Muscle of leg (tissue), 11 donors: ENCODE measurements around the gene TMPRSS7. TPM values are rescaled to one million over a fixed set of nuclear protein-coding genes. Genes with fewer than 3 reads are reported as not detected.
"Not testable (repeated sequence)": the region's sequence is repeated elsewhere in the genome, so short reads cannot be mapped to it uniquely, and the experiment has no call there.

Experiments
- DNase-seq: peaks from one replicate; pipeline ENCODE4 v3.0.0; 2013
- H3K27ac ChIP-seq: one replicate; pipeline ENCODE4 v1.5.1; 2013; ENCODE audit warnings: mild to moderate bottlenecking, low read length, control low read depth
- H3K27me3 ChIP-seq: one replicate; pipeline ENCODE4 v1.6.1; 2013; ENCODE audit warnings: low read length; ENCODE audit not compliant: control insufficient read depth, insufficient read depth
- H3K36me3 ChIP-seq: one replicate; pipeline ENCODE4 v1.6.1; 2013; ENCODE audit warnings: low read length; ENCODE audit not compliant: control insufficient read depth, insufficient read depth
- H3K4me1 ChIP-seq: one replicate; pipeline ENCODE4 v1.6.1; 2013; ENCODE audit warnings: low read length; ENCODE audit not compliant: control insufficient read depth, insufficient read depth
- H3K4me3 ChIP-seq: one replicate; pipeline ENCODE4 v1.5.1; 2013; ENCODE audit warnings: low read length, control low read depth
- H3K9me3 ChIP-seq: replicated peaks from 2 replicates; pipeline ENCODE4 v1.6.1; 2013; ENCODE audit warnings: low read depth, low read length; ENCODE audit not compliant: control insufficient read depth
- WGBS: methylation state at CpG from one replicate; pipeline ENCODE4 v1.1.5; 2013; ENCODE audit warnings: missing lambda C conversion rate; ENCODE audit not compliant: insufficient coverage; 5-methylcytosine and 5-hydroxymethylcytosine counted together
- polyA plus RNA-seq, 8 donors: library from polyadenylated mRNA; unstranded; fragments of 120-200 nt; gene quantifications; one replicate each; pipeline versions ENCODE4 v1.2.1 to v1.2.3, GENCODE V29; 2013; ENCODE audit warnings: inconsistent platforms in 1 of 8, low replicate concordance in 1 of 8; ENCODE audit not compliant: insufficient read length in 8 of 8, insufficient read depth in 1 of 8
- total RNA-seq: library from RNA; stranded (reverse); fragments of 120-200 nt; gene quantifications from one replicate; pipeline ENCODE4 v1.2.4, GENCODE V29; 2013

Gene TMPRSS7
- total and polyA plus RNA-seq, 9 donors, result 0.09 TPM; not detected in 8

DNA sequence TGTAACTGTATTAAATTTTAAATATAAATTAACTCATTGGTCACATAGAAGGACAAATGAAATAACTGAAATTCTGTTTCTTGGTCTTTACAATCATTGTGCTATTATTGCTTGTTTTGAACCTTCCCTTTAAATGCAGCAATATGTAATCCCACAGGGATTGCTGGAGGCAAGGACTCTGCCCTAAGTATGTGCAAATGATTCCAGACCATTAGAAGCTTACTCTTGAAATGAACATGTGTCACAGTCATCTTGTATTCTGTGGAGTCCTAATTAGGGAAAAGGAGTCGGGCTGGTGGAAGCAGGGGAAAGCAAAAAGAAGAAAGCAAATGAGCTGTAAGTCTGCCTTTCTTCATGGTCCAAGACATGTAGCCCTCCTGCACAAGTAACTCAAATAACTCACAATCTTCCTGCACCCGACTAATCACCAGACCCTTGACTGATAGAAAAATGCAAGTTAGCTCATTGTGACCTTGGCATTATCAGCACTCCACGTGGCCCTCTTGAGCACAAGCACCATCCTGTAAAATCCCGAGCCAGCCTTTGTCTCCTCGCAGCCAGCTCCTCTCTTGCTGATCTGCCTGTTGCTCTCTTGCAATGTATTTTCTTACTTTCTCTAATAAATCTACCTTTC, 2.3 kb upstream of the TMPRSS7 start:
- Histone ChIP-seq H3K36me3 (no peaks in the 10 kb centered on the region), H3K9me3 (no peaks in the 10 kb centered on the region), H3K4me1 (no peaks in the 10 kb centered on the region), H3K27me3 (no peaks in the 10 kb centered on the region), H3K4me3 (no peak overlapping the region), H3K27ac (no peak overlapping the region)
- 78% methylated on average over 4 of the region's 5 CpGs for WGBS
- no peak for DNase-seq

GRCh38 chr3:112035241-112035640, 705 bp downstream of the TMPRSS7 start:
- Histone ChIP-seq H3K36me3 (no peaks in the 10 kb centered on the region), H3K27ac (no peak overlapping the region), H3K4me3 (no peak overlapping the region), H3K4me1 (no peaks in the 10 kb centered on the region), H3K27me3 (peaks cover 2% of the 10 kb centered on the region), H3K9me3 (no peaks in the 10 kb centered on the region)
- no peak for DNase-seq
- WGBS, result 93% methylated on average over 2 of the region's 3 CpGs

DNA sequence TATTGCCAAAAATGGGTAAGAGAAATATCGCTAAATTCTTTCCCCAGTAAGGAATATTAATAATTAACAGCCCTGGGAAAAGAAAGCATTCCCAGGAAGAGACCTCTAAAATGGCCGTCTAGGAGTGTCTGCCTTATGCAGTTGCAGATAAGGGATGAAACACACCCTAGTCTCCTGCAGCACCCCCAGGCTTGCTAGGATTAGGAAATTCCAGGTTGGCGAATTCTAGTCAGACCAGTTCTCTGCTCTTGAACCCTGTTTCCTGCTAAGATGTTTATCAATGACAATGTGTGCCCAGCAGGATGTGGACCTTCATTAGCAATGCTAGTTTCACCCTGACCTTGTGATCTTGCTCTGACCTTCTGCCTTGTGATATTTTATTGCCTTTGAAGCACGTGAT, 2.7 kb downstream of the TMPRSS7 start:
- not testable (repeated sequence) for H3K4me3 ChIP-seq, DNase-seq, H3K27ac ChIP-seq, H3K36me3 ChIP-seq, H3K9me3 ChIP-seq, H3K4me1 ChIP-seq, H3K27me3 ChIP-seq
- WGBS, result 88% methylated on average over 1 of the region's 4 CpGs

- H3K27me3 ChIP-seq, result peaks cover 2% of the 10 kb centered on the region
- no peaks in the 10 kb centered on the region for H3K4me1 ChIP-seq
- whole genome bisulfite sequencing, result no CpG with 5 or more reads among the region's 3 CpGs
- no peak for DNase-seq
- no peaks in the 10 kb centered on the region for H3K36me3 ChIP-seq
- no peak overlapping the region for H3K4me3 ChIP-seq
- H3K9me3 ChIP-seq, result no peaks in the 10 kb centered on the region
- H3K27ac ChIP-seq, result no peak overlapping the region
Measured at GRCh38 chr3:112038863-112039262, 4.3 kb downstream of the TMPRSS7 start.

- no peak for DNase-seq
- H3K4me3 ChIP-seq, result no peak overlapping the region
- H3K9me3 ChIP-seq, result no peaks in the 10 kb centered on the region
- peaks cover 2% of the 10 kb centered on the region for H3K27me3 ChIP-seq
- no peaks in the 10 kb centered on the region for H3K36me3 ChIP-seq
- H3K27ac ChIP-seq, result no peak overlapping the region
- no peaks in the 10 kb centered on the region for H3K4me1 ChIP-seq
Measured at GRCh38 chr3:112041321-112041720, 6.8 kb downstream of the TMPRSS7 start.

GRCh38 chr3:112042842-112043280, 8.3 kb downstream of the TMPRSS7 start:
- no peak for DNase-seq

GRCh38 chr3:112043621-112044201, 9.2 kb downstream of the TMPRSS7 start:
- H3K27me3 ChIP-seq, result peaks cover 2% of the 10 kb centered on the region

More at GRCh38 chr3:112042842-112043280, 8.3 kb downstream of the TMPRSS7 start:
- H3K4me3 ChIP-seq, result no peak overlapping the region
- no peaks in the 10 kb centered on the region for H3K9me3 ChIP-seq
- H3K4me1 ChIP-seq, result no peaks in the 10 kb centered on the region
- no peak overlapping the region for H3K27ac ChIP-seq
- no CpG with 5 or more reads among the region's 6 CpGs for WGBS
- peaks cover 2% of the 10 kb centered on the region for H3K27me3 ChIP-seq
- H3K36me3 ChIP-seq, result no peaks in the 10 kb centered on the region

GRCh38 chr3:112046599-112046998, 12.1 kb downstream of the TMPRSS7 start:
- H3K27ac ChIP-seq, result no peak overlapping the region

More at GRCh38 chr3:112043621-112044201, 9.2 kb downstream of the TMPRSS7 start:
- Histone ChIP-seq H3K36me3 (no peaks in the 10 kb centered on the region), H3K9me3 (no peaks in the 10 kb centered on the region), H3K4me3 (no peak overlapping the region), H3K4me1 (no peaks in the 10 kb centered on the region), H3K27ac (no peak overlapping the region)
- 0% methylated on average over 5 of the region's 7 CpGs for WGBS
- DNase-seq, result peak; percentile 68

GRCh38 chr3:112047264-112047663, 12.7 kb downstream of the TMPRSS7 start:
- H3K4me3 ChIP-seq, result no peak overlapping the region
- H3K36me3 ChIP-seq, result no peaks in the 10 kb centered on the region
- no peaks in the 10 kb centered on the region for H3K27me3 ChIP-seq
- WGBS, result 80% methylated on average over 1 of the region's 1 CpG
- no peaks in the 10 kb centered on the region for H3K9me3 ChIP-seq
- no peak for DNase-seq
- H3K4me1 ChIP-seq, result no peaks in the 10 kb centered on the region
- H3K27ac ChIP-seq, result no peak overlapping the region

More at GRCh38 chr3:112046599-112046998, 12.1 kb downstream of the TMPRSS7 start:
- Histone ChIP-seq H3K36me3 (no peaks in the 10 kb centered on the region), H3K4me1 (no peaks in the 10 kb centered on the region), H3K27me3 (no peaks in the 10 kb centered on the region), H3K4me3 (no peak overlapping the region), H3K9me3 (no peaks in the 10 kb centered on the region)
- no CpG with 5 or more reads among the region's 4 CpGs for WGBS
- DNase-seq, result no peak

GRCh38 chr3:112048911-112049310, 14.4 kb downstream of the TMPRSS7 start:
- Histone ChIP-seq H3K36me3 (no peaks in the 10 kb centered on the region), H3K4me1 (no peaks in the 10 kb centered on the region), H3K9me3 (no peaks in the 10 kb centered on the region), H3K27me3 (no peaks in the 10 kb centered on the region), H3K4me3 (no peak overlapping the region), H3K27ac (no peak overlapping the region)
- WGBS, result 27% methylated on average over 5 of the region's 8 CpGs
- DNase-seq, result no peak
